Urinary bladder (tissue), 4 donors: ENCODE results near the gene EPHA5. TPM values are rescaled to one million over a fixed set of nuclear protein-coding genes. Genes with fewer than 3 reads are reported as not detected.

Experiments
- DNase-seq: peaks from one replicate; pipeline ENCODE4 v3.0.0-alpha.2; 2015; ENCODE audit errors: extremely low spot score
- H3K27ac ChIP-seq: one replicate; pipeline ENCODE4 v1.5.1; 2013; ENCODE audit warnings: low read depth, mild to moderate bottlenecking, moderate library complexity
- H3K36me3 ChIP-seq: one replicate; pipeline ENCODE4 v1.6.1; 2013; ENCODE audit warnings: mild to moderate bottlenecking, moderate library complexity; ENCODE audit not compliant: insufficient read depth
- H3K4me1 ChIP-seq: one replicate; pipeline ENCODE4 v1.6.1; 2013; ENCODE audit warnings: mild to moderate bottlenecking, moderate library complexity; ENCODE audit not compliant: insufficient read depth
- H3K4me3 ChIP-seq: one replicate; pipeline ENCODE4 v1.5.1; 2013; ENCODE audit warnings: low read depth, low read length
- WGBS: extraction: QIAGEN DNeasy Blood & Tissue Kit; methylation state at CpG from one replicate; pipeline ENCODE4 v1.1.7; 2013; 5-methylcytosine and 5-hydroxymethylcytosine counted together
- polyA plus RNA-seq: library from polyadenylated mRNA; stranded (reverse); fragments of 200-250 nt; gene quantifications from one replicate; pipeline ENCODE4 v1.2.3, GENCODE V29; 2013
- total RNA-seq: library from RNA; depleted of rRNA; stranded (reverse); fragments of >200 nt; gene quantifications from one replicate; pipeline ENCODE4 v1.2.3, GENCODE V29; 2014
- donor health status: healthy with polysubstance abuse.
- donor health status: healthy.

Gene EPHA5
- 4.1 TPM for total RNA-seq
- 0.35 TPM for polyA plus RNA-seq

GRCh38 chr4:65670331-65671031 is at the start of gene EPHA5:
Gene EPHA5 (minus strand): TSS chr4:65670489. CDS start chr4:65669742, 747 bp downstream.
- no peaks in the 10 kb centered on the region for H3K4me1 ChIP-seq
- H3K4me3 ChIP-seq: peak within 1 kb of the TSS; percentile 52
- DNase-seq: no peak
- no peaks in the 10 kb centered on the region for H3K36me3 ChIP-seq
- under 1% methylated on average over 51 of the region's 51 CpGs for WGBS
- peak within 1 kb of the TSS; percentile 25 for H3K27ac ChIP-seq

- WGBS: 53% methylated on average over 2 of the region's 2 CpGs
- no peak for DNase-seq
- no peaks in the 10 kb centered on the region for H3K4me1 ChIP-seq
- H3K4me3 ChIP-seq: no peak overlapping the region
- H3K27ac ChIP-seq: no peak overlapping the region
- no peaks in the 10 kb centered on the region for H3K36me3 ChIP-seq
Measured at GRCh38 chr4:65719635-65720034, 49.3 kb upstream of the EPHA5 start.

- 78% methylated on average over 1 of the region's 1 CpG for WGBS
- Histone ChIP-seq H3K4me1 (no peaks in the 10 kb centered on the region), H3K4me3 (no peak overlapping the region), H3K36me3 (no peaks in the 10 kb centered on the region), H3K27ac (no peak overlapping the region)
- DNase-seq: no peak
Measured at GRCh38 chr4:65698631-65699030, 28.3 kb upstream of the EPHA5 start.

- H3K4me3 ChIP-seq: no peak overlapping the region
- H3K4me1 ChIP-seq: no peaks in the 10 kb centered on the region
- no peak for DNase-seq
- H3K36me3 ChIP-seq: no peaks in the 10 kb centered on the region
- H3K27ac ChIP-seq: no peak overlapping the region
- 85% methylated on average over 4 of the region's 4 CpGs for WGBS
Measured at GRCh38 chr4:65696436-65696835, 26.1 kb upstream of the EPHA5 start.

- WGBS: 43% methylated on average over 2 of the region's 2 CpGs
- Histone ChIP-seq H3K4me3 (no peak overlapping the region), H3K27ac (no peak overlapping the region), H3K36me3 (no peaks in the 10 kb centered on the region), H3K4me1 (no peaks in the 10 kb centered on the region)
- DNase-seq: no peak
Measured at GRCh38 chr4:65671372-65671771, 1.1 kb upstream of the EPHA5 start.

GRCh38 chr4:65670020-65670330 is 314 bp downstream of the EPHA5 start:
- DNase-seq: no peak
- under 1% methylated on average over 6 of the region's 6 CpGs for WGBS
- Histone ChIP-seq H3K36me3 (no peaks in the 10 kb centered on the region), H3K4me3 (peak overlapping the region; percentile 52), H3K4me1 (no peaks in the 10 kb centered on the region), H3K27ac (no peak overlapping the region)

GRCh38 chr4:65669111-65670019 is 924 bp downstream of the EPHA5 start:
- Histone ChIP-seq H3K4me3 (peak overlapping the region; percentile 52), H3K27ac (peak overlapping the region; percentile 35), H3K4me1 (no peaks in the 10 kb centered on the region), H3K36me3 (no peaks in the 10 kb centered on the region)
- WGBS: 1% methylated on average over 60 of the region's 60 CpGs
- DNase-seq: no peak

GRCh38 chr4:65668201-65669089 is 1.8 kb downstream of the EPHA5 start:
- WGBS: 4% methylated on average over 32 of the region's 32 CpGs
- H3K27ac ChIP-seq: no peak overlapping the region
- DNase-seq: no peak

GRCh38 chr4:65667506-65668041 is 2.7 kb downstream of the EPHA5 start:
- no peak for DNase-seq
- H3K27ac ChIP-seq: no peak overlapping the region
- H3K4me3 ChIP-seq: no peak overlapping the region
- no peaks in the 10 kb centered on the region for H3K36me3 ChIP-seq
- H3K4me1 ChIP-seq: no peaks in the 10 kb centered on the region
- 22% methylated on average over 10 of the region's 10 CpGs for WGBS

More at GRCh38 chr4:65668201-65669089, 1.8 kb downstream of the EPHA5 start:
- H3K4me3 ChIP-seq: peak overlapping the region; percentile 52
- no peaks in the 10 kb centered on the region for H3K36me3 ChIP-seq
- no peaks in the 10 kb centered on the region for H3K4me1 ChIP-seq

- Histone ChIP-seq H3K4me1 (no peaks in the 10 kb centered on the region), H3K36me3 (no peaks in the 10 kb centered on the region), H3K4me3 (no peak overlapping the region), H3K27ac (no peak overlapping the region)
- 73% methylated on average over 3 of the region's 3 CpGs for WGBS
- DNase-seq: no peak
Measured at GRCh38 chr4:65665771-65666523, 4.3 kb downstream of the EPHA5 start.

- no peak overlapping the region for H3K27ac ChIP-seq
- no peaks in the 10 kb centered on the region for H3K4me1 ChIP-seq
- DNase-seq: no peak
- 54% methylated on average over 1 of the region's 1 CpG for WGBS
- no peak overlapping the region for H3K4me3 ChIP-seq
- no peaks in the 10 kb centered on the region for H3K36me3 ChIP-seq
Measured at GRCh38 chr4:65661471-65661870, 8.8 kb downstream of the EPHA5 start.

GRCh38 chr4:65658117-65658516 is 12.2 kb downstream of the EPHA5 start:
- no peak for DNase-seq
- no peak overlapping the region for H3K4me3 ChIP-seq
- no peak overlapping the region for H3K27ac ChIP-seq
- whole genome bisulfite sequencing: 66% methylated on average over 1 of the region's 1 CpG
- H3K36me3 ChIP-seq: no peaks in the 10 kb centered on the region
- no peaks in the 10 kb centered on the region for H3K4me1 ChIP-seq

GRCh38 chr4:65656008-65656407 is 14.3 kb downstream of the EPHA5 start:
- no peak overlapping the region for H3K4me3 ChIP-seq
- DNase-seq: no peak
- H3K36me3 ChIP-seq: no peaks in the 10 kb centered on the region
- H3K4me1 ChIP-seq: no peaks in the 10 kb centered on the region
- no peak overlapping the region for H3K27ac ChIP-seq
